NCI-H524 (cell line): ENCODE data around the gene CAPG.
A peak's percentile ranks its signal among the peaks of the same experiment; 100 is the strongest.
"Not testable (repeated sequence)": the region's sequence is repeated elsewhere in the genome, so short reads cannot be mapped to it uniquely, and the experiment has no call there.

Source experiments
- DNase-seq, 2 experiments: peaks; one replicate each; lab custom pipeline; 2025; lab: John Stamatoyannopoulos, UW

Gene CAPG

GRCh38 chr2:85396531-85397470 is 13.4 kb downstream of the CAPG start:
- DNase-seq, result no peak

- DNase-seq, result no peak
Measured at GRCh38 chr2:85395912-85396475, 14.2 kb downstream of the CAPG start.

- DNase-seq, result no peak
Measured at GRCh38 chr2:85394976-85395375, 15.2 kb downstream of the CAPG start.

- peak in 1 of 2 experiments; percentile 20 for DNase-seq
Measured at GRCh38 chr2:85394261-85394681, 15.9 kb downstream of the CAPG start.

GRCh38 chr2:85393836-85394235 is 16.3 kb downstream of the CAPG start:
- no peak for DNase-seq

- peak in 1 of 2 experiments; percentile 52 for DNase-seq
Measured at GRCh38 chr2:85390941-85391669, 19.1 kb downstream of the CAPG start.

- DNase-seq, result no peak
Measured at GRCh38 chr2:85388878-85389538, 21.2 kb downstream of the CAPG start.

- DNase-seq, result no peak
Measured at GRCh38 chr2:85387754-85388153, 22.4 kb downstream of the CAPG start.

- DNase-seq, result no peak
Measured at GRCh38 chr2:85385746-85386145, 24.4 kb downstream of the CAPG start.

GRCh38 chr2:85383850-85384249 is 26.3 kb downstream of the CAPG start:
- no peak for DNase-seq

- not testable (repeated sequence) for DNase-seq
Measured at GRCh38 chr2:85383151-85383550, 27.0 kb downstream of the CAPG start.

- no peak for DNase-seq
Measured at GRCh38 chr2:85380048-85380447, 30.1 kb downstream of the CAPG start.

GRCh38 chr2:85378257-85378656 is 31.9 kb downstream of the CAPG start:
- DNase-seq, result no peak

GRCh38 chr2:85377083-85377482 is 33.1 kb downstream of the CAPG start:
- DNase-seq, result no peak

- DNase-seq, result no peak
Measured at GRCh38 chr2:85376291-85377065, 33.7 kb downstream of the CAPG start.

GRCh38 chr2:85371045-85371444 is 39.1 kb downstream of the CAPG start:
- DNase-seq, result no peak

- no peak for DNase-seq
Measured at GRCh38 chr2:85369500-85369899, 40.7 kb downstream of the CAPG start.

GRCh38 chr2:85368921-85369320 is 41.2 kb downstream of the CAPG start:
- DNase-seq, result no peak

GRCh38 chr2:85367180-85367579 is 43.0 kb downstream of the CAPG start:
- no peak for DNase-seq

- DNase-seq, result not testable (repeated sequence)
Measured at GRCh38 chr2:85362653-85363387, 47.3 kb downstream of the CAPG start.

GRCh38 chr2:85357736-85358135 is 52.4 kb downstream of the CAPG start:
- no peak for DNase-seq
